GM12892 (cell line): ENCODE data around the gene TXNDC5.

Experiments used
- DNase-seq: peaks from one replicate; pipeline ENCODE4 v3.0.0; 2011; ENCODE audit not compliant: insufficient read length
- FAIRE-seq: peaks from 2 replicates; lab custom pipeline; 2011; peaks lifted over from hg19 to GRCh38; lab: Jason Lieb, UNC
- POLR2A ChIP-seq: IDR thresholded peaks from 2 replicates; pipeline ENCODE4 v1.6.1; 2011; ENCODE audit warnings: low read depth, low read length, control low read depth
- POLR2AphosphoS5 ChIP-seq: IDR thresholded peaks from 2 replicates; pipeline ENCODE4 v1.6.1; 2011; ENCODE audit warnings: low read depth, low read length, control low read depth
- TAF1 ChIP-seq: IDR thresholded peaks from 2 replicates; pipeline ENCODE4 v1.6.1; 2011; ENCODE audit warnings: low read depth, mild to moderate bottlenecking, control low read depth, low read length, borderline replicate concordance

Gene TXNDC5

DNA sequence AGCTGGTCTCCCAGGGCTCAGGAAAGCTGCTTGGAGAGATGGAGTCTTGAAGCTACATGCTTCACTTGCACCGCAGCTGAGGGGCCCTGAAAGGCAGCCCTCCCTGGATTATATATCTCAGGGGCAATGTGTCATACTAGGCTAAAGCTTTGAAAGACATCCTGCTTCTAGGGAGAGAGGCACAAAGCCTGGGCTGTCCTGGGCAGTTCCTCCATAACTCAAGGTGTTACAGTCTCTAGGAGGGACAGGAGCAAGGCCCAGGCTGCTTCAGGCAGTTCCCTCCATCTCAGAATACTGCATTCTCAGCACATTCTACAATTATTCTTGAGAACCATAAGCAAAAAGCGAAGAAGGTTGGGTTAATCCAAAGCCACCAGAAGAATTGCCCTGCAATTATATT lies 22.0 kb upstream of the TXNDC5 start:
- no peak for DNase-seq
- FAIRE-seq = peak; percentile 68
- no peak for TF ChIP-seq POLR2AphosphoS5
- TF ChIP-seq TAF1 = no peak

DNA sequence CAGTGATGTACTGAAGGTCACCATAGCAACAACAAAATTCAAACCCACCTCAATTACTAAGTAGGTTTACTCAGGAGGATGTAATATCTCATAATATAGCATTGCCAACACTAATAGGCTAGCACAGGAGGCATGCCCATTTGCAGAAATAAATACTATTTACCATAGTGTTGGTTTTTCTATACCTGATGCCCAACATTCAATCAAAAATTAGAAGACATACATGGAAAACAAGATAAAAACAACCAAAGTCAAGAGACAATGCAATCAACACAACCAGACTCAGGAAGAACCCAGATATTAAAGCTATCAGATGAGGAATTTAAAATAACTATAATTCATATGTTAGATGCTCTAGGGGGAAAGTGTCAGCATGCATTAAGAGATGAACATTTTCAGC lies 14.3 kb upstream of the TXNDC5 start:
- DNase-seq (no peak), FAIRE-seq (no peak)
- TF ChIP-seq POLR2A = no peak
- TF ChIP-seq POLR2AphosphoS5 = no peak
- TF ChIP-seq TAF1 = no peak

DNA sequence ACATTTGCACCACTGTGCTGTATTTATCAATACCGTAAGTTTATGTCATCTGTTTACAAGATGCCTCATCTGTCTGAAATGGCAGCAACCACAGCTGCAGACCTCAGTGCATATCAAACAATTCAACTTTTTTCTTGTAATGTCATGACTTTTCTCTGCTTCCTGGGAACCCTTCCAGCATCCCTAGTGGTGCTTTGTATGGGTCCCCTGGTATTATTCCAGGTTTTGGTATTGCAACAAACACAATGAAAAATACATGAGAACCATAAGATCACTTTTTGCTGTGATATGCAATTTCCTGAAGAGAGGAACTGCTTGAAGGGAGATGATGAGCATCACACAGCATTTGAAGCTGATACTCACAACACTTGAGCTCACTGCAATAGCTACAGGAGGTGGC lies 12.0 kb upstream of the TXNDC5 start:
- FAIRE-seq = no peak

DNA sequence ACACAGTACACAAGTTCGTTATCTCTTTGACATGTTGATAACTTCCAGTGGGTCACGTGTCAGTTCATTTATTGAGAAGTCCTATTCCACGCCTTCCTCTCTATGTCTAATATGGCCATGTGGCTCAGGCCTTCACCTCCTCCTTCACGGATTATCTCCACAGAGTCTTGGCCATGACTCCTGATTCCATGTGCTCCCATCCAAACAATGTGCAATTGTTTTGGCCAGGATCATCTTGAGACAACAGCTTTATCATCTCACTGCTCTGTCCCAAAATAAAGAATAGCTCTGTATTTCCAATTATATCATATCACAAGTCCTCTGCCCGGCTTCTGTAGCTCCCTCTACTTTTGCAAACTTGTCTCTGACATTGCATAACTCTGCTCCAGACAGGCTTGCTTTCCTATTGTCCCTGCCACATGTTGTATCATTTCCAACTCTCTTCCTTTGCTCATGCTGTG lies 11.1 kb upstream of the TXNDC5 start:
- DNase-seq (no peak), FAIRE-seq (no peak)
- TF ChIP-seq POLR2A (no peak), TAF1 (no peak), POLR2AphosphoS5 (no peak)

More for the DNA sequence above, 12.0 kb upstream of the TXNDC5 start:
- no peak for TF ChIP-seq TAF1
- no peak for TF ChIP-seq POLR2AphosphoS5
- TF ChIP-seq POLR2A = no peak
- DNase-seq = no peak

DNA sequence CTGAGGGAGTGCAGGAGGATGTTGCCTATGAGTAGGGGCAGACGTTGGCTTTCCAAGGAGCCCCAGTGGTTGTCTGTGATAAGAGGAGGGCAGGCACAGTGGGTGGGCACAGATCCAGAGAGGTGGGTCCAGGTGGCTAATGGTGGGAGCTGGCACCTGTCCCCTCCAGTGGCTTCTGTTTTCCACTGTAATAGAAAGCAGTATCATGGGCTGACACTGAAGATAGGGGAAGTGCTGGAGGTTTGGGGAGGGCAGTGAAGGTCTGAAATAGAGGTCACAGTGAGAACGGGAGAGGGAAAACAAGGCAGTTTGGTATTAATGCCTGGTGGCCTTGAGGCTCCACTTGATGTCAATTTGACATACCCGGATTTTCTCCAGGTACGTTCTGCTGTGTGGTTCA lies 10.5 kb upstream of the TXNDC5 start:
- DNase-seq (no peak), FAIRE-seq (no peak)
- no peak for TF ChIP-seq POLR2A
- TF ChIP-seq POLR2AphosphoS5 = no peak
- TF ChIP-seq TAF1 = no peak

DNA sequence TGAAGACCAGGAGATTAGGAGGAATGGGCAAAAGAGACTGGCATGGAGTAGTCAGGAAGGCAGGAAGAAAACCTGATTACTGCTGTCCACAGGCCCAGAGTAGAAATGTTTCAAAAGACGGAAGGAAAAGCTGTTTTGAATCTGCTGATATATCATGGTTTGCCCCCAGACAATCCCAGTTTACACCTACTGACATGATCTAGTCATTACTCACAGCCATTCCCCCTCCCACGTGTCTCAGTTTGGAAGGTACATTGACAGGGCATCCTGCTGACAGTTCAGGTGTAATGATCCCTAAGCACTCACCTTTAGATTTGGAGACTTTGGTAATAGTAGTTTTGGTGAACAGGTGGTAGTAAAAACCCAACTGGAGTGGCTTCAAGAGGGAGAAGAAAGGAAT lies 9.8 kb upstream of the TXNDC5 start:
- FAIRE-seq (no peak), DNase-seq (no peak)
- no peak for TF ChIP-seq TAF1
- no peak for TF ChIP-seq POLR2A
- TF ChIP-seq POLR2AphosphoS5 = no peak

DNA sequence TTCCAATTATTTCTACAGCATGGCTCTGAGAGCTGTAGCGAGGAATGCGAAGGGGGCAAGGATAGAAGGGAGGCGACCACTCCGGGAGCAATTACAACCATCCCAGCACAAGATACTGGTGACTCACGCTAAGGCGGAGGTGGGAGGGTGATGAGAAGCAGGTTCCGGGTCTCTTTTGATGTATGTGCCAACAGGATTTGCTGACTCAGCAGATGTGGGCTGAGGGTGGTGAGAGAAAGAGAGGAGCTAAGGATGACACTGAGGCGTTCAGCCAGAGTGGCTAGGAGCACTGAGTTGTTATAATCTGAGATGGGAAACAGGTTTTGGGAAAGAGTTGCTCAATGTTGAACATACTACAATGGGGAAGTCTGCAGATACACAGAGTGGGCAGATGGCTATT lies 9.3 kb upstream of the TXNDC5 start:
- DNase-seq (no peak), FAIRE-seq (no peak)
- no peak for TF ChIP-seq TAF1

DNA sequence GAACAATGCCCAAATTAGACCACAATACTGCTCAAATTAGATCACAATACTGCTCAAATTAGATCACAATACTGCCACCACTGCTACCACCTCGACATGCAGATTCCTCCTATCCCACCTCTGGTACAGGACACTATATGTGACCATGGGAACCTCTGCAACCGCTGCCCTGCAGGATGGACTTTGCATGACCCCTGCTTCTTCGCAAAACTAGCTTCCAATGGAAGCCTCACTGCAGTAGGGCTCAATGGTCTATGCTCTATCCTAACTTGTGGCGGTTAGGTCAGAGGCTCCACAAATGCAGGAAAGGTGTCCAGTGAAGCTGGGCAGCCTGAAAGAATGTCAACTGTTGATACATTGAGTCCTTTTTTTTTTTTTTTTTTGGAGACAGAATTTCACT lies 7.8 kb upstream of the TXNDC5 start:
- TF ChIP-seq POLR2A (no peak), POLR2AphosphoS5 (no peak), TAF1 (no peak)
- FAIRE-seq (no peak), DNase-seq (no peak)

DNA sequence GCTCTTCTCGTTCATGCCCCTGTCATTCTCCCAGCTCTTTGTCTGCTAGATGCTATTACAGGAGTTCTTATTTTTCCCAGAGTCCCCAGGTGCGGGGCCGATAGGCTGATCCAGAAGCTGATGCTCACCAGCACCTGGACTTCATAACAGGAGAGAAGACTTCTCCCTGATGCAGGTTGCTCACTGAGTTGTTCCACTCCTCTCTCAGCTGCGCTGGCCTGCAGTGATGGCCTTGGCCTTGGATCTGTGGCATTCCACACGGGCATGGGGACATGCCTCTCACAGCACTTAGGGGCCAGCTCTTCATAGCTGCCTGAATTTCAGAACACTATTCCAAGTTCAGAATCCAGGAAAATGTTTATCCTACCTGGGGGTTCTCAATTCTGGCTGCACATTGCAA lies 7.1 kb upstream of the TXNDC5 start:
- DNase-seq (no peak), FAIRE-seq (no peak)
- TF ChIP-seq TAF1 = no peak
- TF ChIP-seq POLR2AphosphoS5 = no peak
- TF ChIP-seq POLR2A = no peak

DNA sequence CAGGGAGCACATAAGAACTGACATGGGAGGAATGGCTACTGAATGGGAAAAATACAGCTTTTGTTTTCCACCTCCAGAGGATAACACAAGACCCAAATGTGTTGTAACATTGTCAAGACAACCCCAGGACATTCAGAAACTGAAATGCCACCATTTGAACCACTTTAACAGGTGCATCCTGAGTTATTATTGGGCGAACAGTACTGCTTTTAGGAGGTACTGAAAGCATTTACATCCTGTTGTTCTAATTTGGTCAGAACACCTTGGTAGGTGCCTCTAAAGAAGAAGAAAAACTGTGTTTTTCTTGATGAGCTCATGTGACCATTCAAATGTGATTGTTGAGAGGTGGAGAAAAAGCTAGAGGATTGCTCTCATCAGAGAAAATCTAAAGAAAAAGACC lies 6.4 kb upstream of the TXNDC5 start:
- TF ChIP-seq POLR2A (no peak), TAF1 (no peak), POLR2AphosphoS5 (no peak)
- FAIRE-seq (peak; percentile 78), DNase-seq (no peak)

DNA sequence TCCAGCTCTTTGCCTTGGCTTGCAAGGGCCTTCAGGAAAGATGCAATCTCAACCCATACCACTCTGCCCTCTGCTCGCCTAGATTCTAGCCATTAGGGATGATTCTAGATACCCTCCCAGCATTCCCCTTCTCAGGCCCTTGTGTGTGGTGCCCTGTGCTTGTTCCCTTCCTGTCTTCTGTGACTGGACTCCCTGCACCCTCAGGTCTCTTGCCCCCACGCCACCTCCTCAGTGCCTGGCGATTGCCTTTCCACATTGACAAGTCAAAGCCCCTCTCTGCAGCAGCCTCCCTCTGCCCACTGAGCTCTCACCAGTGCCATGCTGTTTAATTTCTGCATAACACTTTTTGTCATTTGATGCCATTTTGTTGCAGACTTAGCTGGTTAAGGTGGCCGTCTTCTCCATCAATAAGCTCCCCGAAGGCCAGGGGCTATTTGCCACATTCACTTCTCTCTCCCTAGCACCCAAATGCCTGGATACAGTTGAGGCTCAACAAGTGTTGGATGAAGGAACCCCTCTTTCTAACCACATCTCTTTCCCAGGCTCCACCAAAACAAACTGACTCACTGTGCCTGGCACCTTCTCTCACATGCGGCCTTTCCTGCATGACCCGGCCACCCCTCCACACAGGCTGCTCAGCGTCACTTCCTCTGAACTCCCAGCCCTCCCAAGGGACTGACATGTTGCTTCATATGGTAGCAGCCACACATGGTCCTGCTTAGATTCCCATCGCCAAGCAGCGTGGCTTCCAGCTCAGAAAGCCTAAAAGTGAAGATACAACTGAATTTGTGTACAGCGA lies 4.6 kb upstream of the TXNDC5 start:
- TF ChIP-seq TAF1 (no peak), POLR2A (no peak), POLR2AphosphoS5 (no peak)
- DNase-seq (no peak), FAIRE-seq (no peak)

DNA sequence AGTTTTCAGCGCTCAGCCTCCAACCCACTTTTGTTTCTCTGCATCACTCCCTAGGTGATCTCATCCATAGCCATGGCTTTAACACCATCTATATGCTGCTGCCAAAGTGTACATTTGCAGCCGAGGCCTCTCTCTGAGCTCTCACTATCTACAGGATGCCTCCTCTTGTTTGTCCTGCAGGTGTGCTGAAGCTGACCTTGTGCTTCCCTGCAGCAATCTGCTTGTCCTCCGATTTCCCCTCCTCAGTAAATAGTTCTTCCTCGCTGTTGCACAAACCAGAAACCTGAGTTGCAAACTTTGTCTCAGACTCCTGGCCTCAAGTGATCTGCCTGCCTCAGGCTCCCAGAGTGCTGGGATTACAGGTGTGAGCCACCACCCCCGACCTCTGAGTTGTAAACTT lies 3.7 kb upstream of the TXNDC5 start:
- TF ChIP-seq POLR2A (no peak), TAF1 (no peak), POLR2AphosphoS5 (no peak)
- FAIRE-seq = no peak
- no peak for DNase-seq
